ENCODE measurements around the gene KIF4A.

The KIF4A gene

DNA sequence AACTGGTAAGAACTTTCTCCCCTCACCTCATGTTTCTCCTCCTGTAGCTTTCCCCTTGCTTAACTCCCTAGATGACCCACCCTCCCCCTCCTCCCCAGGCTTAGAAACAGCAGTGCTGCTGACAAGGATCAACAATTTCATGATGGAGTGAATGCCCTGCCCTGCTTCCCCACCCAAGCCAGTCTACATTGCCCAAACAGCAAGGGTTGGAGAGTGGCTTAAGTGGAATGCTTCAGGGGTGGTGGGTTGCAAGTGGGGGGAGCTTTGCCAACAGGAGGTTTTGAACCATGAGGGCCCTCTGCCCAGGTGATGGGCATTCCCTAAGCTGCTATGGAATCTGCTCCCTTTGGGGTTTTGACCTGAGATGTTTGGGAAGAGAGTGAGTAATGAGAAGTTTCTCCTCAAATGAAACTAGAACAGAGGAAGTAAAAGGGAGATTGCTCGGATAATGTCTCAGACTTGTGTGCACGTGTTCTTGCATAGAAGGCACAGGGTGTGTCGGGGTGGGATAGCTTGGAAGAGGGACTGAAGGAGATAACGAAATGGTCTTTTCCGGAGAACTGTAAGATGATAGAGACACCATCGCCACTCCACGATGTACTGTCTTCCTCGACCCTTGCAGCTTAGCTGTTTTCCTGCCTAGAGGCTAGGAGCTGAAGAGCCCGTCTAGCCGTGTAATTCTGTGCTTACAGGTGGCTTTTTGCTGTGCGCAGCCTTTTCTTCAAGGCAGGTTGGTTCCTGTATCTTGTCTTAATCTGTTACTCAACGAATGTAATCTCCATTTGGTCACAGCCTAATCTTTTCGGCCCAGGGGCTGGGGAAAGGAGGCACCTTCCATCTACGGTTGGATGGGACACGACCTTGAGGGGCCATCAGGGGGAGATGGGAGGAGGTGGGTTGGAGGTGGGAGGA is 143.3 kb downstream of the KIF4A start:
- TF ChIP-seq, protein P1, sequence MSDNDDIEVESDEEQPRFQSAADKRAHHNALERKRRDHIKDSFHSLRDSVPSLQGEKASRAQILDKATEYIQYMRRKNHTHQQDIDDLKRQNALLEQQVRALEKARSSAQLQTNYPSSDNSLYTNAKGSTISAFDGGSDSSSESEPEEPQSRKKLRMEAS (IDR thresholded peaks at IDR 0.05): no peak
- no peak for TF ChIP-seq YY1 (IDR thresholded peaks at IDR 0.05; ENCODE audit: low read depth)
- no peak for TF ChIP-seq CREB1 (IDR thresholded peaks at IDR 0.05; ENCODE audit: low read depth)
- TF ChIP-seq ZBTB7A (IDR thresholded peaks at IDR 0.05; ENCODE audit: low read depth): no peak
- no peak for TF ChIP-seq NFIC (IDR thresholded peaks at IDR 0.05)
- TF ChIP-seq, protein P2, sequence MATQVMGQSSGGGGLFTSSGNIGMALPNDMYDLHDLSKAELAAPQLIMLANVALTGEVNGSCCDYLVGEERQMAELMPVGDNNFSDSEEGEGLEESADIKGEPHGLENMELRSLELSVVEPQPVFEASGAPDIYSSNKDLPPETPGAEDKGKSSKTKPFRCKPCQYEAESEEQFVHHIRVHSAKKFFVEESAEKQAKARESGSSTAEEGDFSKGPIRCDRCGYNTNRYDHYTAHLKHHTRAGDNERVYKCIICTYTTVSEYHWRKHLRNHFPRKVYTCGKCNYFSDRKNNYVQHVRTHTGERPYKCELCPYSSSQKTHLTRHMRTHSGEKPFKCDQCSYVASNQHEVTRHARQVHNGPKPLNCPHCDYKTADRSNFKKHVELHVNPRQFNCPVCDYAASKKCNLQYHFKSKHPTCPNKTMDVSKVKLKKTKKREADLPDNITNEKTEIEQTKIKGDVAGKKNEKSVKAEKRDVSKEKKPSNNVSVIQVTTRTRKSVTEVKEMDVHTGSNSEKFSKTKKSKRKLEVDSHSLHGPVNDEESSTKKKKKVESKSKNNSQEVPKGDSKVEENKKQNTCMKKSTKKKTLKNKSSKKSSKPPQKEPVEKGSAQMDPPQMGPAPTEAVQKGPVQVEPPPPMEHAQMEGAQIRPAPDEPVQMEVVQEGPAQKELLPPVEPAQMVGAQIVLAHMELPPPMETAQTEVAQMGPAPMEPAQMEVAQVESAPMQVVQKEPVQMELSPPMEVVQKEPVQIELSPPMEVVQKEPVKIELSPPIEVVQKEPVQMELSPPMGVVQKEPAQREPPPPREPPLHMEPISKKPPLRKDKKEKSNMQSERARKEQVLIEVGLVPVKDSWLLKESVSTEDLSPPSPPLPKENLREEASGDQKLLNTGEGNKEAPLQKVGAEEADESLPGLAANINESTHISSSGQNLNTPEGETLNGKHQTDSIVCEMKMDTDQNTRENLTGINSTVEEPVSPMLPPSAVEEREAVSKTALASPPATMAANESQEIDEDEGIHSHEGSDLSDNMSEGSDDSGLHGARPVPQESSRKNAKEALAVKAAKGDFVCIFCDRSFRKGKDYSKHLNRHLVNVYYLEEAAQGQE (IDR thresholded peaks at IDR 0.05; ENCODE audit: low read depth): no peak
- TF ChIP-seq TEAD4 (IDR thresholded peaks at IDR 0.05): no peak

DNA sequence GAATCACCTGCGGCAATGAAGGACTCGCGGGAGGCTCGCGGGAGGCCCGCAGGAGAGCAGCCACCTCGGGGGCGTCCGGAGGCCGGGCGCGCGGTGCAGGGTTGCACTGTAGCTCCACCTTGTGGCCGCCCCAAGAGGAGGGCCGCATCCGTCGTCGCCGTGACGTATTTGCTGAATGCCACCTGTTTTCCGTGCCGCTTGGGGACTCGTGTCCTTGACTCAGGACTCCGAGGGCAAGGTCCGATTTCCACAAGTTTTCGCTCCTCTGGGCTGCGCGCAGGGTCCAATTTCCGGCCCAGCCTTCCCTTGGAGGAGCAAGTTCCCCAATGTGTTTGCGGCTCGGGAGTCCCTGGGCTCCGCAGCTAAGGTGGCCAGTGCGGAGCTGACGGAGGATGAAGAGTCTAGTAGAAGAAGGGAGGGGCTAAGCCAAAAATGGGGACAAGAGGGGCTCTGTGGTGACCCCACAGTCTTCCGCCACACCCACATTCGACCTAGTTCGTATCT is 144.0 kb downstream of the KIF4A start:
- no peak for TF ChIP-seq EP300 (IDR thresholded peaks at IDR 0.05; ENCODE audit: borderline replicate concordance)
- TF ChIP-seq, protein P1 (IDR thresholded peaks at IDR 0.05): peak; percentile 82
- TF ChIP-seq RAD21 (IDR thresholded peaks at IDR 0.05; ENCODE audit: low read depth): peak; percentile 34; the same call in 1 of the 2 replicates

DNA sequence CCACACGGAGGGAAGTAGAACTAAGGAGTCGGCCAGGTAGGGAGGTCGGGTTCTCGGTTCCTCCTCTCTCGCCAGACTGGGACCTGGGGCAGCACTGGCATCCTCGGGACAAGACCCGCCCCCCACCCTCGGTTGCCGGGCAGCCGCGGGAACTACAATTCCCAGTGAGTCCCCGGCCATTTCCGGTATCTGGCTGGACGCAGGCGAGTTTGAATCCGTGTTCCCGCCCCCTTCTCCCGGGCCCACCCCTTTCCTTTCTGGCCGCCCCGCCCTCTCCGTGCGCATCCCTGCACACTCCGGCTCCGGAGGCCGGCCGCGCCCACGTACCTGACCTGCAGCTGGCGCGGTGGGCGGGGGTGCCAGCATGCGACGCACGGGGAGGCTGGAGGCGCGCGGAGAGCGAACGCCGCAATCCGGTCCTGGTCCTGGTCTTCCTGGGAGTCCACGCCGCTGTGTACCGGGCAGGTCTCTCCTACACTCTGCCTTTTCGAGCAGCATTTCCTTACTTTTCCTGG is 144.5 kb downstream of the KIF4A start:
- TF ChIP-seq TCF12 (IDR thresholded peaks at IDR 0.05; ENCODE audit: low read depth) (0 out of 2 replicates have a peak, but pooled peaks have one; percentile 7), EGR1 (IDR thresholded peaks at IDR 0.05) (peak; percentile 33; the same call in 1 of the 2 replicates), ZBTB7A (IDR thresholded peaks at IDR 0.05; ENCODE audit: low read depth) (no peak)
- TF ChIP-seq, protein P1 (IDR thresholded peaks at IDR 0.05): peak; percentile 44; the same call in 1 of the 2 replicates

DNA sequence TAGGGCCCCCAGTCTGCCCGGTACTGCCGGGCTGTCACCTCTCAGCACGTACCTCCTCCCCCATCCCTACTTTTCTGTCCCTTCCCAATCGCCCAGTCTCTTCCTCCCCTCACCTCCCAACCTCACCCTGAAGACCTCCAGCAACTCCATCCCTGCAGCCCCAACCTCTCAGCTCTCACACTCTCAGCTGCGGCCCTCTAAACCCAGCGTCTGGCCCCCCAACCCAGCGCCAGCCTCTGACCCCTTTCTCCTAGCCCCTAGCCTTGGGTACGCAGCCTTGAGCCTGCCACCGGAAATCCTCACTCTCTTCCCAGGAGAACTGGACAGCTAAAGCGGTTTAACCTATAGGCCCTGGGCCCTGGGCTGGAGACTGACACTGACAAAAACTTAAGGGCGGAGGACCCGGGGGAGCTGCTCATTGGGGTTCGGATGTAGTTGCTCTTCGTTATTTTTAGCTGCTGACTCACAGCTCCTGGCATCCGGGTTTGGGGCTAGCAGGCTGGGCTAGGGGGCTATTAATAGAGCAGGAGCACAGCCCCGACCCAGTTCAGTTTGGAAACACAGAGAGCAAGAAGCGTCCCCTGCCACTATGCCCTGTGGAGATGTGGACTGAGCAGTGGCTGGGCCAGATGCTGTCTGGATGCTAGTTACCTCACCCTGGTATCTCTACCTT is 145.1 kb downstream of the KIF4A start:
- TF ChIP-seq TEAD4 (IDR thresholded peaks at IDR 0.05) (no peak), TAF1 (IDR thresholded peaks at IDR 0.05; ENCODE audit: low read depth) (no peak), FOXM1 (IDR thresholded peaks at IDR 0.05; ENCODE audit: borderline replicate concordance, low read depth) (no peak), CEBPB (IDR thresholded peaks at IDR 0.05) (no peak), NFIC (IDR thresholded peaks at IDR 0.05) (no peak), RAD21 (IDR thresholded peaks at IDR 0.05; ENCODE audit: low read depth) (no peak), EGR1 (IDR thresholded peaks at IDR 0.05) (no peak), ZBTB7A (IDR thresholded peaks at IDR 0.05; ENCODE audit: low read depth) (no peak), EP300 (IDR thresholded peaks at IDR 0.05; ENCODE audit: borderline replicate concordance) (no peak), CREB1 (IDR thresholded peaks at IDR 0.05; ENCODE audit: low read depth) (no peak), YY1 (IDR thresholded peaks at IDR 0.05; ENCODE audit: low read depth) (no peak), TCF12 (IDR thresholded peaks at IDR 0.05; ENCODE audit: low read depth) (no peak)
- TF ChIP-seq, protein P2 (IDR thresholded peaks at IDR 0.05; ENCODE audit: low read depth): no peak
- TF ChIP-seq, protein P1 (IDR thresholded peaks at IDR 0.05): no peak
- TF ChIP-seq, protein P3, sequence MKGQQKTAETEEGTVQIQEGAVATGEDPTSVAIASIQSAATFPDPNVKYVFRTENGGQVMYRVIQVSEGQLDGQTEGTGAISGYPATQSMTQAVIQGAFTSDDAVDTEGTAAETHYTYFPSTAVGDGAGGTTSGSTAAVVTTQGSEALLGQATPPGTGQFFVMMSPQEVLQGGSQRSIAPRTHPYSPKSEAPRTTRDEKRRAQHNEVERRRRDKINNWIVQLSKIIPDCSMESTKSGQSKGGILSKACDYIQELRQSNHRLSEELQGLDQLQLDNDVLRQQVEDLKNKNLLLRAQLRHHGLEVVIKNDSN (IDR thresholded peaks at IDR 0.05): no peak

DNA sequence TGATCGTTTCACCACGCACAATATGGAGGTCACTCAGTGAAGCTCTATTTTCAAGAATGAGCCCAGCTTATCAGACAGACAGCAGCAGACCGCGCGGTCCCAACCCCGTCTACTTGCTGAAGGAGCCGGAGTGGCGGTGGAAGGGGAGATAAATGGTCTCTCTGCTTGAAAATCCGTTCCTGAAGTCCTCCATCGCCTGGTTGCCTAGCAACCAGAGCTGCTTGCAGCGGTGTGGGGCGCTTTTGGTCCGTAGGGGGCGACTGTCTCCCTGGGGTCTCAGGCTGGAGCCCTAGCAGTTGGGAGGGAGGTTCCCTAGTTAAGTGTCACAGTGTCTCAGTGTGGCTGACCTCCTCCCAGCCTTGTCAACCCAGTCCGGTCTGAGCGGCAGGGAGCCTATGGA is 146.4 kb downstream of the KIF4A start:
- TF ChIP-seq TCF12 (IDR thresholded peaks at IDR 0.05; ENCODE audit: low read depth): no peak

DNA sequence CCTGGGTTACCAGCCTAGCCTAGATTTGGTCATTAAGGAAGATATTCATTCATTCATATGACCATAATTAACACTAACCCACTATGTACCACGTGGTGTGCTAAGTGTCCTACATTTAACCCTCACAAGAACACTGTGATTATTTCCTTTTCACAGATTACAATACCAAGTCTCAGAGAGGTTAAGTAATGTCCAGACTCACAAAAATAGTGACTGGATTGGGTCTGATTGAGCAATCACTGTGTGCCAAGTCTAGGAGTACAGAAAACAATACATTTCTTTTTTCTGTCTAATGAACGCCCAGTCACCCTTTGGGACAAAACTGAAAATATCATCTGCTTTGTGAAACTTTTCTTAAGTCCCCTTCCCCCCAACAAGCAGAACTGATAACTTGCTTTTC is 147.1 kb downstream of the KIF4A start:
- no peak for TF ChIP-seq RAD21 (IDR thresholded peaks at IDR 0.05; ENCODE audit: low read depth)
- no peak for TF ChIP-seq TAF1 (IDR thresholded peaks at IDR 0.05; ENCODE audit: low read depth)
- TF ChIP-seq, protein P2 (IDR thresholded peaks at IDR 0.05; ENCODE audit: low read depth): no peak
- TF ChIP-seq CEBPB (IDR thresholded peaks at IDR 0.05): no peak
- TF ChIP-seq, protein P1 (IDR thresholded peaks at IDR 0.05): no peak
- TF ChIP-seq EP300 (IDR thresholded peaks at IDR 0.05; ENCODE audit: borderline replicate concordance): no peak
- no peak for TF ChIP-seq TCF12 (IDR thresholded peaks at IDR 0.05; ENCODE audit: low read depth)
- TF ChIP-seq TEAD4 (IDR thresholded peaks at IDR 0.05): no peak
- TF ChIP-seq FOXM1 (IDR thresholded peaks at IDR 0.05; ENCODE audit: borderline replicate concordance, low read depth): no peak
- TF ChIP-seq CREB1 (IDR thresholded peaks at IDR 0.05; ENCODE audit: low read depth): no peak
- no peak for TF ChIP-seq ZBTB7A (IDR thresholded peaks at IDR 0.05; ENCODE audit: low read depth)
- TF ChIP-seq NFIC (IDR thresholded peaks at IDR 0.05): no peak
- no peak for TF ChIP-seq EGR1 (IDR thresholded peaks at IDR 0.05)
- no peak for TF ChIP-seq YY1 (IDR thresholded peaks at IDR 0.05; ENCODE audit: low read depth)
- TF ChIP-seq, protein P3 (IDR thresholded peaks at IDR 0.05): no peak

Data from Ishikawa (cell line).